Panc1 (cell line): ENCODE data around the gene TSPAN4. TPM values are rescaled to one million over a fixed set of nuclear protein-coding genes. Genes with fewer than 3 reads are reported as not detected.

Experiments
- ATAC-seq: fragments of 200-7000 bp; cut with Tn5 transposase; 2 replicates; pipeline ENCODE4 v1.9.1; 2020; ENCODE audit warnings: mild to moderate bottlenecking, moderate library complexity
- BruUV-seq: library from RNA; stranded (reverse); fragments of 400-500 nt; replicated peaks from 2 replicates; lab custom pipeline; 2021; lab: Mats Ljungman, UMichigan
- CTCF ChIA-PET: fragments of 300-600 bp; sonication (Branson Sonifier 250); formaldehyde crosslinking; loops from one replicate; lab custom pipeline; 2022; ENCODE audit warnings: antibody characterized with exemption; lab: Charles Lee
- POLR2A ChIA-PET: fragments of 300-600 bp; sonication (Branson Sonifier 250); formaldehyde crosslinking; loops from one replicate; lab custom pipeline; 2022; ENCODE audit warnings: antibody characterized with exemption; lab: Charles Lee
- DNase-seq: peaks from one replicate; pipeline ENCODE4 v3.0.0-alpha.2; 2010; ENCODE audit warnings: low read depth, low spot score
- H3K27ac ChIP-seq: 2 replicates; pipeline ENCODE4 v1.5.1; 2011; ENCODE audit warnings: mild to moderate bottlenecking, low read length, inconsistent platforms
- H3K27me3 ChIP-seq: fragments of 200-500 bp; sonication (Bioruptor generic); 2 replicates; pipeline ENCODE4 v1.6.0; 2014; ENCODE audit warnings: low read length, inconsistent platforms; ENCODE audit not compliant: control insufficient read depth, insufficient read depth
- H3K36me3 ChIP-seq: fragments of 200-500 bp; sonication (Bioruptor generic); 2 replicates; pipeline ENCODE4 v1.5.1; 2014; ENCODE audit warnings: inconsistent platforms, mild to moderate bottlenecking, low read length, moderate library complexity; ENCODE audit not compliant: control insufficient read depth, insufficient read depth
- H3K4me1 ChIP-seq: 2 replicates; pipeline ENCODE4 v1.5.1; 2011; ENCODE audit warnings: inconsistent platforms, mild to moderate bottlenecking, low read length, moderate library complexity; ENCODE audit not compliant: control insufficient read depth, insufficient read depth
- H3K4me3 ChIP-seq, 2 experiments: 2 replicates each; pipeline ENCODE4 v1.5.1; 2011 to 2012; ENCODE audit warnings: low read depth in 2 of 2, low read length in 2 of 2, mild to moderate bottlenecking in 2 of 2, inconsistent platforms in 1 of 2, moderate library complexity in 1 of 2
- H3K9me3 ChIP-seq: fragments of 200-500 bp; sonication (Bioruptor generic); 2 replicates; pipeline ENCODE4 v1.5.1; 2014; ENCODE audit warnings: low read depth, mild to moderate bottlenecking, inconsistent platforms, low read length, moderate library complexity; ENCODE audit not compliant: control insufficient read depth, insufficient read depth
- CTCF ChIP-seq: fragments of 450-650 bp; IDR thresholded peaks from 2 replicates; pipeline ENCODE4 v1.5.1; 2017; ENCODE audit warnings: mild to moderate bottlenecking
- POLR2AphosphoS5 ChIP-seq: IDR thresholded peaks from 2 replicates; pipeline ENCODE4 v1.6.1; 2012; ENCODE audit warnings: mild to moderate bottlenecking, low read depth, low read length, moderate library complexity
- REST ChIP-seq, 2 experiments: IDR thresholded peaks; 2 replicates each; pipeline ENCODE4 v1.6.1; 2011 to 2012; ENCODE audit warnings: low read depth in 2 of 2, control low read depth in 1 of 2, low read length in 1 of 2, mild to moderate bottlenecking in 1 of 2, moderate library complexity in 1 of 2; ENCODE audit not compliant: insufficient read depth in 1 of 2
- SIN3A ChIP-seq: IDR thresholded peaks from 2 replicates; pipeline ENCODE4 v1.6.1; 2012; ENCODE audit warnings: low read depth, mild to moderate bottlenecking, low read length, moderate library complexity, borderline replicate concordance; ENCODE audit not compliant: insufficient read depth
- TCF7L2 ChIP-seq: IDR thresholded peaks from 2 replicates; pipeline ENCODE4 v1.6.1; 2011; ENCODE audit warnings: mild to moderate bottlenecking, low read depth, low read length, inconsistent platforms
- in situ Hi-C: cut with HindIII; loops from 2 replicates; pipeline ENCODE4 v1.10.0; 2016; ENCODE audit warnings: low sequenced_read_pairs, low pct_unique_long_range_greater_than_20kb
- intact Hi-C: fragments of 100-400 bp; cut with micrococcal nuclease; formaldehyde crosslinking; loops from one replicate; pipeline ENCODE4 v1.10.0; 2022; ENCODE audit not compliant: unreplicated experiment
- total RNA-seq: library from RNA; stranded (reverse); gene quantifications from one replicate; pipeline ENCODE4 v1.2.1, GENCODE V29; 2021; ENCODE audit not compliant: unreplicated experiment

The TSPAN4 gene
- total RNA-seq, 1 experiment from 2014 or later, result 187 TPM

GRCh38 chr11:913043-913442, 70.4 kb downstream of the TSPAN4 start:
- intact Hi-C loops, result no loop called here
- CTCF ChIA-PET, result no interaction called here
- Histone ChIP-seq H3K4me3 (no peak overlapping the region), H3K36me3 (no peaks in the 10 kb centered on the region), H3K9me3 (no peaks in the 10 kb centered on the region), H3K4me1 (peaks cover 17% of the 10 kb centered on the region), H3K27ac (no peak overlapping the region), H3K27me3 (no peaks in the 10 kb centered on the region)
- no peak for TF ChIP-seq SIN3A
- TF ChIP-seq REST (IDR thresholded peaks at IDR 0.05; ENCODE audit: insufficient read depth in 1 of 2, low read depth in 2 of 2, low read length in 1 of 2), result no peak
- no peak for TF ChIP-seq POLR2AphosphoS5
- no peak for TF ChIP-seq TCF7L2
- TF ChIP-seq CTCF, result no peak
- no TSS peak for BruUV-seq
- no peak for DNase-seq
- no peak for ATAC-seq
- in situ Hi-C loops, result no loop called here
- POLR2A ChIA-PET, result no interaction called here

GRCh38 chr11:914204-914603, 71.6 kb downstream of the TSPAN4 start:
- peaks cover 13% of the 10 kb centered on the region for H3K4me1 ChIP-seq
- no peak for TF ChIP-seq CTCF
- no peak for TF ChIP-seq TCF7L2
- no peak for TF ChIP-seq SIN3A
- no peak for TF ChIP-seq POLR2AphosphoS5
- TF ChIP-seq REST (IDR thresholded peaks at IDR 0.05; ENCODE audit: insufficient read depth in 1 of 2, low read depth in 2 of 2, low read length in 1 of 2), result no peak
- ChIA-PET CTCF (no interaction called here), POLR2A (no interaction called here)
- H3K27me3 ChIP-seq, result no peaks in the 10 kb centered on the region
- in situ Hi-C loops (no loop called here), intact Hi-C loops (no loop called here)
- DNase-seq (no peak), ATAC-seq (no peak)
- H3K36me3 ChIP-seq, result no peaks in the 10 kb centered on the region
- no TSS peak for BruUV-seq
- H3K27ac ChIP-seq, result no peak overlapping the region
- no peak overlapping the region for H3K4me3 ChIP-seq
- H3K9me3 ChIP-seq, result no peaks in the 10 kb centered on the region
